Middle frontal gyrus (tissue), 1 donor: ENCODE data around the gene CRB1.

Source experiments
- DNase-seq: peaks from one replicate; pipeline ENCODE4 v3.0.0-alpha.2; 2015; ENCODE audit warnings: low spot score; ENCODE audit errors: extremely low spot score

CRB1 gene

GRCh38 chr1:197342669-197343068, 74.6 kb downstream of the CRB1 start:
- no peak for DNase-seq

- no peak for DNase-seq
These were observed 75.7 kb downstream of the CRB1 start for GRCh38 chr1:197343663-197344273.

GRCh38 chr1:197351821-197352440, 83.9 kb downstream of the CRB1 start:
- DNase-seq, result no peak

- DNase-seq, result no peak
These were observed 87.4 kb downstream of the CRB1 start for GRCh38 chr1:197355248-197355995.

- DNase-seq, result no peak
These were observed 88.9 kb downstream of the CRB1 start for GRCh38 chr1:197356723-197357533.

GRCh38 chr1:197358959-197359358, 90.9 kb downstream of the CRB1 start:
- DNase-seq, result no peak

- no peak for DNase-seq
These were observed 92.0 kb downstream of the CRB1 start for GRCh38 chr1:197360068-197360467.

GRCh38 chr1:197362871-197363270, 94.8 kb downstream of the CRB1 start:
- no peak for DNase-seq

GRCh38 chr1:197363855-197364254, 95.8 kb downstream of the CRB1 start:
- DNase-seq, result no peak

GRCh38 chr1:197366996-197367395, 98.9 kb downstream of the CRB1 start:
- no peak for DNase-seq

- no peak for DNase-seq
These were observed 99.6 kb downstream of the CRB1 start for GRCh38 chr1:197367627-197368026.

- DNase-seq, result no peak
These were observed 106.4 kb downstream of the CRB1 start for GRCh38 chr1:197374428-197374827.

GRCh38 chr1:197384471-197384870, 116.4 kb downstream of the CRB1 start:
- DNase-seq, result no peak

- no peak for DNase-seq
These were observed 120.7 kb downstream of the CRB1 start for GRCh38 chr1:197388801-197389200.

GRCh38 chr1:197390856-197391255, 122.8 kb downstream of the CRB1 start:
- DNase-seq, result no peak

GRCh38 chr1:197391303-197392226, 123.5 kb downstream of the CRB1 start:
- no peak for DNase-seq

- DNase-seq, result no peak
These were observed 124.5 kb downstream of the CRB1 start for GRCh38 chr1:197392541-197392940.

- DNase-seq, result no peak
These were observed 125.1 kb downstream of the CRB1 start for GRCh38 chr1:197393105-197393504.

GRCh38 chr1:197393772-197394171, 125.7 kb downstream of the CRB1 start:
- DNase-seq, result no peak

GRCh38 chr1:197394831-197395608, 127.0 kb downstream of the CRB1 start:
- no peak for DNase-seq
